Body of pancreas (tissue), 4 donors: ENCODE results near the gene MMP10.

Experiments
- CTCF ChIP-seq, 7 experiments: fragments of 450-650 bp in 4 of 7; fragments of 200-600 bp in 3 of 7; sonication (generic) in 3 of 7; IDR thresholded peaks; one replicate each; pipeline ENCODE4 v1.5.1; 2016 to 2019; ENCODE audit warnings: antibody characterized with exemption in 7 of 7
- POLR2A ChIP-seq, 3 donors: fragments of 450-650 bp; IDR thresholded peaks; one replicate each; pipeline ENCODE4 v1.6.1; 2016; ENCODE audit warnings: antibody characterized with exemption in 3 of 3, mild to moderate bottlenecking in 2 of 3

GRCh38 chr11:102773386-102773785 lies 7.0 kb downstream of the MMP10 start:
- TF ChIP-seq CTCF (IDR thresholded peaks at IDR 0.05), result no peak
- TF ChIP-seq POLR2A (IDR thresholded peaks at IDR 0.05), result no peak
